ENCODE data around the gene ANKK1.
A peak's percentile ranks its signal among the peaks of the same experiment; 100 is the strongest.

Gene ANKK1, protein sequence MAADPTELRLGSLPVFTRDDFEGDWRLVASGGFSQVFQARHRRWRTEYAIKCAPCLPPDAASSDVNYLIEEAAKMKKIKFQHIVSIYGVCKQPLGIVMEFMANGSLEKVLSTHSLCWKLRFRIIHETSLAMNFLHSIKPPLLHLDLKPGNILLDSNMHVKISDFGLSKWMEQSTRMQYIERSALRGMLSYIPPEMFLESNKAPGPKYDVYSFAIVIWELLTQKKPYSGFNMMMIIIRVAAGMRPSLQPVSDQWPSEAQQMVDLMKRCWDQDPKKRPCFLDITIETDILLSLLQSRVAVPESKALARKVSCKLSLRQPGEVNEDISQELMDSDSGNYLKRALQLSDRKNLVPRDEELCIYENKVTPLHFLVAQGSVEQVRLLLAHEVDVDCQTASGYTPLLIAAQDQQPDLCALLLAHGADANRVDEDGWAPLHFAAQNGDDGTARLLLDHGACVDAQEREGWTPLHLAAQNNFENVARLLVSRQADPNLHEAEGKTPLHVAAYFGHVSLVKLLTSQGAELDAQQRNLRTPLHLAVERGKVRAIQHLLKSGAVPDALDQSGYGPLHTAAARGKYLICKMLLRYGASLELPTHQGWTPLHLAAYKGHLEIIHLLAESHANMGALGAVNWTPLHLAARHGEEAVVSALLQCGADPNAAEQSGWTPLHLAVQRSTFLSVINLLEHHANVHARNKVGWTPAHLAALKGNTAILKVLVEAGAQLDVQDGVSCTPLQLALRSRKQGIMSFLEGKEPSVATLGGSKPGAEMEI

DNA sequence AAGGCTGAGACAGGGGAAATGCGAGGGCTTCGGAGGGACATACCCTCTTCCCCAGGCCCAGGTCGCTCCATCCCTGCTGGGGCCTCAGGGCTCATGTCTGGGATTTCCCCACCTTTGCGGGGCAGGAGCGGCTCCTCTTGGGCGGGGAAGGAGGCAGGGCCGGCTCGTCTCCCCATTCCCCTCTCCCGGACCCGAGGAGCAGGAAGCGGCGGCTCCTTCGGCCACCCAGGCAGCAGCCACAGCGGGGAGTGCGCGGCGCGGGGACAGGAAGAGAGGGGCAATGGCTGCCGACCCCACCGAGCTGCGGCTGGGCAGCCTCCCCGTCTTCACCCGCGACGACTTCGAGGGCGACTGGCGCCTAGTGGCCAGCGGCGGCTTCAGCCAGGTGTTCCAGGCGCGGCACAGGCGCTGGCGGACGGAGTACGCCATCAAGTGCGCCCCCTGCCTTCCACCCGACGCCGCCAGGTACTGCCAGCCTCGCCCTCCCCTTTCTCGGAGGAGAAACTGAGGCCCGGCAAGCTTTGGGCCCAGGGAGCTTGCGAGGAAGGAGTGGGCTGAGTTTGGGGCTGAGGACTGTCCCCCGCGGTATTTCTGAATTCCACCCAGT, at the start of gene ANKK1:
Gene ANKK1, plus strand, starts transcription at position 175 of the 607 bp plus-strand sequence. Its CDS starts 106 bp downstream, at position 281.
- no peak for DNase-seq

DNA sequence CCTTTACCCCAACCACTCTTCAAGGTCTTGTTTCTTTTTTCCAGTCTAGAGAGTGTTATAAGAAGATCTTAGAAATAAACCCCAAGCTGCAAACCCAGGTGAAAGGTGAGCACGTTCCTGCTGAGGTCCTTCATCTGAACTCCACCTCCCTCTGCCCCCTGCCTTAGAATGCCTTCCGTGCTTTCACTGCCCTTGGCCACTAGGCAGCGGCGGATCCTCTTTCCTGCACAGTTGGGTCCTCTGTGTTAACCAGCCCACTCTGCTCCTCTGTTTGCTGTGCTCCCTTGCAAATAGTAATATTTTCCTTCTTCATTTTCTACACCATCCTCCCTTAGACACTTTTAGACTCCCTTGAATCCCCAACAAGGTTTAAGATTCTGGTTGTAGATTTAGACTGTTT, 48.8 kb upstream of the ANKK1 start:
- no peak for DNase-seq

DNA sequence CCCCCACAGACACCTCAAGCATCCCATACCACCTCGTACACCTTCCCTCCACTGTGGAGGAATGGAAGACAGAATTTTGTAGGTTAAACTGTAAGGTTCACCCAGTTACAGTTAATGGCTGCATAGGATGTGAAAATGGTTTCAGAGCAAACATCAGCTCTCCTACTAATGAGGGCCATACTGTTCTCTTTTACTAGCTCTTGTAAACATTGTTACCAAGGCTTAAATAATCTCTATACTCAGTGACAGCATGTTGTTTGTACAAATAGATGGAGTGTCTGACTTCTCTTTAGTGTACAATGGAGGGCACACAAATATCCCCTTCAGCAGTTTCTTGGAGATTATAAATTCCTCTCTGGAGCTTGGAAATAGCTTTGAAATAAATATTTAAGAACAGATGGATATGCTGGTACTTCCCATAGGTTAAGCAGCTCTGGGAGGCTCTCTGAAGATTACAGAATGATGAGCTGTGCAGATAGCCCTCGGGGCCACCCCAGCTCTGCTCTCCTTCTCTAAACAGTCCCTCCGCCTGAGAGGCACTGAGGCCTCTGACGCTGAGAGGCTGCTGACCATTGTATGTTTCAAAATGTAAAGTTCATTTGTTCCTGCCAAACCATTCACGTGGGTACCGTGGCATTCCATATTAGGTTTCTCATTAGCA, 47.5 kb upstream of the ANKK1 start:
- no peak for DNase-seq

DNA sequence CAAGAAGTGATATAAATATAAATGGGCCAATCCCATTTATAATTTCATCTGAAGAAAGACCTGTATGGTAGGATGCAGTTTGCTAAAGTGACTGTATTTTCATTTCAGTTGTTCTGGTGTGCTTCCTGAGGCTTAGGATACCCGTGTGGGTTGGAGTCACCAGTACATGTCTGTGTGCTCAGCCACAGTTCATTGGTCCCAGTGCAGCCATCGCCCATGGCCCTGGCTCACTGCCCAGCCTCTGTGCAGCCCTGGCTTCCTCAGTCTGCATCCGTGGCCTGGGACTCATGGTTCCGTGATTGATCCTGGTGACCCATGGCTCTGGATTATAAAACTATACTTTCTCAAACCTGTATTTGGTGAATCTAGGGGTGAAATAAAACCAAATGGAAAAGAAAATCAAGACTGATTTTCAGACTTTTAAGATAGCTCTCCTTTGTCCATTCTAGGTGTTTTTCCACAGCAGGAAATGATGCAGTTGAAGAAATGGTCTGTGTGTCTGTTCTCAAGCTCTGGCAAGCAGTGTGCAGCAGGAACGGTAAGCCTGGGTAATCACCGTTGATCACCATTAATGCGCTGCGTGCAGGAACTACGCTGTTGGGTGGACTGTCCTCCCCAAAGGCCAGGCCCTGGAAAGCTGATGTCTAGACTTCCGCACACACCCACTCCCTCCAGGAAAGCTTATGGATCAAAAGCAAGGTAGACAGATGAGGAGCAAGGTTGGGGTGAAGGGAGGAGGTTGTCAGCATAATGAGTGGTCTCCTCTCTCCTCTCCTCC, 46.0 kb upstream of the ANKK1 start:
- DNase-seq = no peak

DNA sequence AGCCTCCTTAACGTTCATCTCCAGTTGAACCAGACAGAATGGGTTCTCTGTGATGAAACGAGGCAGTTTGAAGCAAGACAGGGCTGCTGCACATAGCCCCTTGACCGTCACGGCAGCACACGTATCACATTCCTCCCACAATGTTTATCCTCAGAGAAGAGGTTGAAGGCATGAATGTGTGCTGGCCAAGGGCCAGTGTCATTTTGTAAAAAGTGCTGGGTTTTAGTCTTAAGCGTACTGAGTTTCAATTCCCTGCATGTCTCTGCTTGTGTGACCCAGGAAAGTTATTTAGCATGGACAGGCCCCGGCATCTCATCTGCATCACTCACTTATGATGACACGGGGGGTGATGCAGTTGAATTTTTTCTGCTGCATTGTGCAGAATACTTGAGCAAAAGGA, 41.6 kb upstream of the ANKK1 start:
- no peak for DNase-seq

DNA sequence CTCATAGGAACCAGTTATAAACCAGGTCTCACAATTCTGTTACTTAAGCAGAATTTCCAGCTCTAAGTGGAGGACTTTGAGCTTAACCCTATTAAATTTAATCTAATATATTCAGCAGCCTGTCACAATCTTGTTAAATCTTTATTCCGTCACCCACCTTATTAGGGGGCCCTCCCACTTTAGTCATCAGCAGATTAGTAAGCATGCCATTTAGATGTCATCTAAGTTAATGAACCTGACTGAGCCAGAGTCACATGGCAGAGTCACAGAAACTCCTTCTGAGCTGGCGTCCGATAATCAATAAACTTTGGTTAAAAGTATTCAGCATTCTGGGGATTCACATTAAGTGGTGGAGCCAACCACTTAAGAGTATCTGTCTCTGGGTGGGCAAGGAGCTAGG, 38.1 kb upstream of the ANKK1 start:
- no peak for DNase-seq

DNA sequence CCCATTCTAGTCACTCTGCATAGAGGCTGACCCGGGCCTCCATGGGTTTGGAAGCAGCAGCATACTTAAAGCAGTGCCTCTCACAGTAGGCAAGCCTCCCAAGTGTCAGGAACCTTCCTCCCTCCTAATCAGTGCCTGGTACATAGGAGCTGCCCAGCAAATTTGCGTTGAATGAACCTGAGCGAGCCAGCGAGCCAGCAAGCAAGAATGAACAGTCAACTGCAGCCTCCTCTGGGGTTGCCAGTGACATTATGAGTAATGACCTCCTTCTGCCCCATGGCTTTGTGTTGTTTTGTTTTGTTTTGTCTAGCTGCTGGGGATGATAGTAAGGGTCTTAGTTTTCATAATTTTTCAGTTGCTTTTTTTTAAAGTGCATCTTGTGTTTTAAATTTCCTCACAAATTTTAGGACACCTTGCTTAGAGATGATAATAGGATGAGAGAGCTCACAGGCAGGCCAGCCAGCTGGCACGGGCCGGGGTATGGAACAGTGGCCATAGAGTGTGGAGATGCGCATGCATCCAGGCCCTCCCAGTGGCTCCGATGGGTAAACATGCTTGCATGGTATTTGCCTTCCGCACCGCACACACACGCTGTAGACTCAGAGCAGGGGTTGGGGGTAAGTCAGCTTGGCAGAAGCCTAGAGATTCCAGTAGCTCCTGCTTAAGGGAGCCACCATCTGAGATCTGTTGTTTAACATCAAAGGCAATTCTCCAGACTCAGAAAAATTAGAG, 37.1 kb upstream of the ANKK1 start:
- no peak for DNase-seq

DNA sequence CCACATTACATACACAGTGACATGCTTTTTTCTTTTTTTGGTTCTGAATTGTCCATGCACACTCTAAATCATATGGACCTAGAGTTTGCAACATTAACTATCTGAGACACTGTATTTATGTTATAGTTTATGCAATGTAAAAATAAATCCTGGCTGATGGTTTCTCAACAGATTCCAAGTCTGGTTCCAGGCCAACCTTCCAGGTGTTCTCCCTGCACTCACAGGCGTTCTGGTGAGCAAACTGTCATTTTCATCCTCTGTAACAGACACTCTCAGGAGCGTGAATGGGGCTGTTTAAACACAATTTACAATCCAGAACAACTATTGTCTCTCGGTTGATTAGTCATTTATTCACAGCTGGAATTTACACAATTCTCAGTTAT, 36.5 kb upstream of the ANKK1 start:
- no peak for DNase-seq

DNA sequence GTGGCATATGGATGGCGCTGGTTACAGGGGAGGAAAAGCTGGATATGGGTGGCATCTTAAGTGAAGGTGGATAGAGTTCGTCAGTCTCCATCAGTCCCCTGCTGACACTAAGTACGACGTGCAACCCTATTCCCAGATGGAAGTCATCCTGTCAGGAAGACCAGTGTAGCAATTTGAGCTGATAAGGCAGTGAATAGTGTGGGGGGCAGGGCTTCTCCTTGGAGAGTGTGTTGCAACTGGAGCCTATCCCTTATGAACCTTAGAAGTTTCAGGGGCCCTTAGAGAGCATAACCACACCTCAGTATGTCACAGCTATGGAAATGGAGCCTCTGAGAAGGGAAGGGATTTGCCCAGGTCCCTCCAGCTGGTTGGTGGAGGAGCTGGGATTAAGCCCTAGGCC, 36.1 kb upstream of the ANKK1 start:
- DNase-seq = no peak

DNA sequence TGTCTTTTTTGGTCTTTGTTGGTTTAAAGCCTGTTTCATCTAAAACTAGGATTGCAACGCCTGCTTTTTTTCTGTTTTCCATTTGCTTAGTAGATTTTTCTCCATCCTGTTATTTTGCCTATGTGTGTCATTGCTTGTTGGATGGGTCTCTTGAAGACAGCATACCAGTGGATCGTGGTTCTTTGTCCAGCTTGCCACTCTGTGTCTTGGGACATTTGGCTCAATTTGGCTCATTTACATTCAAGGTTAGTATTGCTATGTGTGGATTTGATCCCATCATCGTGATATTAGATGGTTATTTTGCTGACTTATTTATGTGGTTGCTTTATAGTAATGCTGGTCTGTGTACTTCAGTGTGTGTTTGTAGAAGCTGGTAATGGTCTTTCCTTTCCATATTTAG, 31.4 kb upstream of the ANKK1 start:
- no peak for DNase-seq

DNA sequence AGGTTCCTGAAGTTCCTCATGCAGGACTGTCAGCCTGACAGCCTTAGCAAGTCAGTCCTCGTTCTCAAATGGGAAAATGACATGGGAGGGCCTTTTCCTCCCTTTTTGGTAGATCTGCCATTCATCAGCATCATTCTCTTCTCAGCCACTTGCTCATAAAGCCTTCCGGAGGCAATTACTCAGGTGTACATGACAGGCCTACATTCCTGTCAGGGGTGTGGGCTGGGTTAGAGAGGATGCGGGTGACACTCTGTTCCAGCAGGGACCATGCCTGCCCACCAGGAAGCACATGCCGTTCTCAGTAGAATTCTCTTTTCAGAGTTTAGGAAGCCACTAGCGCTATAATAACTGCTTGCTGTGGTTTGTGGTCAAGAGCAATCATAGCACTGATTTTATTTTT, 24.2 kb upstream of the ANKK1 start:
- no peak for DNase-seq

DNA sequence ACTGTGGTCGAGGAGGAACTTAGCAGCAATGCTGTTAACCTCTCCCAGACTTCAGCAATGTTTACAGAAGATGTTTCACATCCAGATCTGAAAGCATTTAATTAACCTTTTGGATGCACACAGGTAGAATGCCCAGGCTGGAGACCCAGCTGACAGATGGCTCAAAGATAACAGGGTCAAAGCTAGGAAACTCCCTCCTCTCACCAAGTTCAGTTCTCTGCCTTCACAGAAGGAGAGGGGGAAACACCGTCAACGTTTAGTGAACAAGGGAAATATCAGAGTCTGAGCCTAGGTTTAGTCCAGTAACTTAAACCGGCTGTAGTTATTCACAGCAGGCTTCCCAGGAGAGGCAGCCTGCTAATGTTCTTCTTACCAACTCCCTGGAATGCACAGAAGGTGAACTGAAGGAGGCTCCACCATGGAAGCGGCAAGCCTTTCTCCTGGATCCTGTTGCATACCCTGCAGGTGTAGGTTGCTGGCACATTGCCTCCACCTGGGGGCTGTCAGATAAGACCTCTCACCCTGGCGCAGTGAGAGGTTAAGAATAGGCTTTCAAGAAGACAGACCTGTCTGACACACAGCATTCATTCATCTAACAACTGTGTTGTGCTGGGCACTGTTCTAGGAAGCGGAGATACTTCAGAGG, 23.5 kb upstream of the ANKK1 start:
- DNase-seq = no peak

DNA sequence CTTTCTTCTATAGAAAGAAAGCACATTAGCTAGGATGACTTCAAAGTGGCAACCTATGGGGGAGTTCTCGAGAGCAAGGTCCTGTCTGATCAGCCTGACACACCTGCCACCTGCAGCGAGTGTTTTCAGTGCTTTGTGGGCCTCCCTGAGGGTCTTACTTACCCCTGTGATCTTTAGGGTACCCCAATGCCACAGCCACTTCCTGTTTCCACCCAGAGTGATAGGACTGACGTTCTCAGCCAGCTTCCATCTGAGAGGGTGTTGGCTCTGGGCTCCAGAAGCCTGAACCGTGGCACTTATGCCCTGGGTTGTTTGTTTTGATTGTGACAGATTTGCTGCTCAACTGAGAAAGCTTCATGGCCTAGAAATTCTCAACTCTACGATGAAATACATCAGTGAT, 21.7 kb upstream of the ANKK1 start:
- no peak for DNase-seq

DNA sequence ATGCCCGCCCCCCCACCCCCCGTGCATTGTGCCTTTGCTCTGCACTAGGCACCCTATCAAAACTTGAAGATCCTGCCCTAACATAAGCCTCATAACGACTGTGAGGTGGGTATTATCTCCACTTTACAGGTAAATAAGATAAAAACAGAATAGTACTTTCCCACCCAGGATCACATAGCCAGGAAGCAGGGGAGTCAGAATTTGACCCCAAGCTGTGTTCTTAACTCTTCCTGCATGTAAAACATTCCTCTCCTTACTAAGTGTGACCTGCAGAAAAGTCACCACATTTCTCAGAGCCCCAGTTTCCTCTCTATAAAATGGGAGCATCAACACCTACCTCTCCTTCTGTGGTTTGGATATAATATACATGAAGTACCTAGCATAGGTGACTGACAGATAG, 18.2 kb upstream of the ANKK1 start:
- no peak for DNase-seq

DNA sequence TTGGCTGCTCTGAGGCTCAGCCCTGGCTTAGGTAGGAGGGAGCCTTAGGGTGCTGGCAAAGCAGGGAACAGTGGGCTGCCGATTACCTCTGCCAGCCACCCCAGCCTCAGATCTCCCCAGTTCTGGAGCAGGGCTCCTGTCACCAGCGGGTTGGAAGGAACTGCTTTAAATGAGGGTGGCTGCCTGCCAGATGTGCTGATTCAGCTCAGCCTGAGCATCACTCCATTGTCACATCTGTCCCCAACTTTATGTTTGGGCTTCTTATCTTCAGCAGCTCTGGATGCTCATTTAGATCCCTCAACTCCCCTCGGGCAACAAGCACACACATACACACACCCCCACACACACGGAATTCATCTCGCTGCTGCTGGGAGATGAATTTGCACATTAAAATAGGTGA, 16.9 kb upstream of the ANKK1 start:
- peak; percentile 3 for DNase-seq

DNA sequence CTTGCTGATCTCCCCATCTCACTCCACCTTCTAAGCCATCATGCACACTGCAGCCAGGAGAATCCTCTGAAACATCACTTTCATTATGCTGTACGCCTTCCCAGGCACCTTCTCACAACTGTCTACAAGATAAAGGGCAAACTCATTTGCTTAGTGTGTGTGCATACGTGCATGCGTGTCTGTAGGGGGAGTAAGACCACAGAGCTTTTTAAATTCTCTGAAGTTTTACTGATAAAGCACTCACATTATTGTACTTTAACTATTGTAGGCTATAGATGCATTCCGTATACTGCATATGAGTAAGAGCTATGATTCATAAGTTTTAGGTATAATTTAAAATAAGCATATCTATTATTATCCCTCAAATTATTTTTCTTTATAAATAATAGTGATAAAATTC, 15.3 kb upstream of the ANKK1 start:
- DNase-seq = no peak

DNA sequence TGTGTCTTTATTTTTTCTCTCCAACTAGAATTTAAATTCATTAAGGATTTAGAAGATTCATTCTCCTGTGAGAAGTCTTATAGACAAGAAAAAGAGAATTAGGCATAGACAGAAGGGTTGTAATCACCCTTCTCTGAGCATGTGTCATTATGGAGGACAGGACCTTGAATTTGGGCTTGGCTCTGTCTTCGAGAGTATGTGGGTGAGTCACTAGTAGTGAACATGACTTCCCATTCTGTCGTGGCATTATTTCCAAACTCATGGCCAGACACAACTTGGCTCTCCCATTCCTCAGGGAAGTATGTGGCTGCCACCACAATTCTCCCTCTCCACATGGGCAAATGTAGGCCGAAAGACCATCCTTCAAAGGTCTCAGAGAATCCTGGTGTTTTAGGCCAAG, 14.3 kb upstream of the ANKK1 start:
- DNase-seq = no peak

DNA sequence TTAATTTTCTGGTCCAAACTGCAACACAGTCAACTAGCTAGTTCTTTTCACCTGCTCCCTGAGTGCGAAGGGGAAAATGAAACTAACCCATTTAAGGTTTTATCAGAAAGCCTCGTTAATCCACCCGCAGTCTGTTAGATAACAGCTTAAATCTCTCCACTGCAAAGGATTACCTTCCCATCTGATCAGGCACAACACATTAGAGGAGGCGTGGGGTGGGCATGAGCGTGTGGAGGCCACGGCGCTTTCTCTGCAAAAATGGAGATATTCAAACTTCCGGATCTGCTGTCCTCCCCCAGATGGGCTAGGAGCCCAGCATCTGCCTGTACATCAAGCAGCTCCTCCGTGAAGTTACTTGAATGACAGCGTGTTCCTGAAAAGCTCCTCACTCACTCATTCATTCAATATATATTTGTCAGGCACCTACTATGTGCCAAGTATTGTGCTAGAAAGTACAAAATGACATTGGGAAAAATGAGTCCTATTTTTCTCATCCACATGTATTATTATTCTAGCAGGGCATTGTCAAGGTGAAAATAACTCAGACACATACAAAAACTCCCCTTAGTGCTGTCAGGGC, 13.5 kb upstream of the ANKK1 start:
- no peak for DNase-seq

DNA sequence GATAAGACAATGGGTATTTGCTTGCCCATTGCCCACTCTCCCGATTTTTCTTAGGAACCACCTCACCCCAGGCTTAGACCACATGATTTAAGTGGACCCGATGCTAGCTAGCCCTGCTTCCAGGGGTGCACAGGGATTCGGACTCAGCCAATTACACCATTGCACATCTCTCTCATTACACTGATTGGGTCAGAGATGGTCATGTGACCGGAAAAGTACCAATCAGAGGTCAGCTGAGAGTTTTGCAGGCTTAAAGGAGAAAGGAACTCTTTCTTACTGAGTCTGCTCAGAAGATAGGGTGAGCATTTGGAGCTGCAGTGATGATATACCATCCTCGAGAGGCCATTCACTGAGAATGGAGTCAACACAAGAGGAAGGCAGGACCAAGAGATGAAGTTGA, 12.2 kb upstream of the ANKK1 start:
- no peak for DNase-seq

DNA sequence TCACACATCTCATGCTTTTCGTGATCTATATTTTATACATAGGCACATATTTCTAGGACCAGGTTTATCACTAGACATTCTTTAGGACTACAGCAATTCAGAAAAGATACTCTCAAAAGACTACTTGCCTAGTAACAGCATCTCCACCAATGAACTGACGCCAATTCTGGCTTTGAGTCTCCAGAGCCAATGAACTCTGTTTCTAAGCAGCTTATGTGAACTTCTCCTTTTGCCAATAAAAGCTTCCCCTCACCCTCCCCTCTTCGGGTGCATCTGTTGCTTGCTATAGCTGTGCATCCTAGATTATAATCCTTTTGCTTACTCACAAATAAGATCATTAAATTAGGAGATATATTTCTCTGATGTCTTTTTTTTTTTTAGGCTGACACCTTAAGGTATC, 11.4 kb upstream of the ANKK1 start:
- peak; percentile 14 for DNase-seq
